Endothelial cell of umbilical vein (primary cell): ENCODE data around the gene KIAA0753. TPM values are rescaled to one million over a fixed set of nuclear protein-coding genes. Genes with fewer than 3 reads are reported as not detected.

Experiments
- BruUV-seq: library from RNA; stranded (reverse); fragments of 400-500 nt; replicated peaks from 2 replicates; lab custom pipeline; 2021; lab: Mats Ljungman, UMichigan
- CTCF ChIA-PET: fragments of 300-600, 350-600 bp; sonication (Branson Sonifier 250); formaldehyde crosslinking; loops from one replicate; lab custom pipeline; 2021; ENCODE audit warnings: antibody characterized with exemption, inconsistent platforms; lab: Charles Lee
- POLR2A ChIA-PET: fragments of 300-600, 350-600 bp; sonication (Branson Sonifier 250); formaldehyde crosslinking; loops from one replicate; lab custom pipeline; 2021; ENCODE audit warnings: antibody characterized with exemption, inconsistent platforms; lab: Charles Lee
- DNase-seq: peaks from one replicate; pipeline ENCODE4 v3.0.0-alpha.2; 2011; ENCODE audit warnings: low read depth, low spot score
- FAIRE-seq: peaks from 2 replicates; lab custom pipeline; 2011; peaks lifted over from hg19 to GRCh38; lab: Jason Lieb, UNC
- H2AFZ ChIP-seq: 2 replicates; pipeline ENCODE4 v1.6.0; 2012; ENCODE audit warnings: low read depth, low read length, control low read depth, inconsistent platforms
- H3K27ac ChIP-seq: 2 replicates; pipeline ENCODE4 v1.5.1; 2011; ENCODE audit warnings: low read depth, mild to moderate bottlenecking, control low read depth, low read length, moderate library complexity; ENCODE audit not compliant: insufficient read depth
- H3K27me3 ChIP-seq, 2 experiments: 2 replicates each; pipeline versions ENCODE4 v1.6.0 to v1.6.1; 2011; ENCODE audit warnings: low read length in 2 of 2, mixed read lengths in 1 of 2; ENCODE audit not compliant: control insufficient read depth in 2 of 2, insufficient read depth in 2 of 2
- H3K36me3 ChIP-seq, 2 experiments: 2 replicates in 1 of 2; 3 replicates in 1 of 2; pipeline ENCODE4 v1.5.1; 2011; ENCODE audit warnings: low read length in 2 of 2, mild to moderate bottlenecking in 1 of 2, moderate library complexity in 1 of 2; ENCODE audit not compliant: control insufficient read depth in 2 of 2, insufficient read depth in 2 of 2; ENCODE audit errors: extremely low read depth in 1 of 2
- H3K4me1 ChIP-seq: 3 replicates; pipeline ENCODE4 v1.5.1; 2011; ENCODE audit warnings: mild to moderate bottlenecking, low read length; ENCODE audit not compliant: control insufficient read depth, insufficient read depth; ENCODE audit errors: extremely low read depth
- H3K4me2 ChIP-seq: 2 replicates; pipeline ENCODE4 v1.6.1; 2011; ENCODE audit warnings: low read length, control low read depth, mixed read lengths; ENCODE audit not compliant: insufficient read depth
- H3K4me3 ChIP-seq, 3 experiments: fragments of 200-600 bp in 1 of 3; sonication (generic), shearing (Covaris generic) in 1 of 3; replicated peaks in 1 of 3; 2 replicates each; pipeline ENCODE4 v1.5.1; 2011 to 2016; ENCODE audit warnings: control low read depth in 3 of 3, low read length in 3 of 3, mild to moderate bottlenecking in 2 of 3, inconsistent platforms in 1 of 3, low read depth in 1 of 3, moderate library complexity in 1 of 3; ENCODE audit not compliant: insufficient read depth in 1 of 3
- H3K79me2 ChIP-seq: 2 replicates; pipeline ENCODE4 v1.6.0; 2012; ENCODE audit warnings: low read length, inconsistent platforms; ENCODE audit not compliant: control insufficient read depth, insufficient read depth
- H3K9ac ChIP-seq: replicated peaks from 2 replicates; pipeline ENCODE3; 2011; ENCODE audit warnings: low read length, control low read depth; ENCODE audit not compliant: insufficient read depth; ENCODE audit errors: extremely low read depth
- H3K9me1 ChIP-seq: replicated peaks from 3 replicates; pipeline ENCODE4 v1.6.0; 2011; ENCODE audit warnings: mild to moderate bottlenecking, low read length; ENCODE audit not compliant: control insufficient read depth, insufficient read depth; ENCODE audit errors: extremely low read depth
- H3K9me3 ChIP-seq: replicated peaks from 2 replicates; pipeline ENCODE4 v1.5.1; 2012; ENCODE audit warnings: low read length, inconsistent platforms; ENCODE audit not compliant: control insufficient read depth, insufficient read depth
- H4K20me1 ChIP-seq: replicated peaks from 2 replicates; pipeline ENCODE3; 2011; ENCODE audit warnings: mild to moderate bottlenecking, low read length; ENCODE audit not compliant: control insufficient read depth, insufficient read depth; ENCODE audit errors: extremely low read depth
- CTCF ChIP-seq, 2 donors: IDR thresholded peaks; 1 replicate in 1 of 2; 2 replicates in 1 of 2; pipeline ENCODE4 v1.5.1; 2011; ENCODE audit warnings: low read length in 2 of 2, mild to moderate bottlenecking in 2 of 2, moderate library complexity in 2 of 2, control low read depth in 1 of 2, inconsistent platforms in 1 of 2, low read depth in 1 of 2; ENCODE audit not compliant: insufficient read depth in 1 of 2; ENCODE audit errors: extremely low read depth in 1 of 2
- EZH2 ChIP-seq: IDR thresholded peaks from 2 replicates; pipeline ENCODE4 v1.6.1; 2012; ENCODE audit warnings: borderline replicate concordance, low read depth, mild to moderate bottlenecking, moderate library complexity, low read length, inconsistent platforms; ENCODE audit not compliant: severe bottlenecking
- FOS ChIP-seq: IDR thresholded peaks from 2 replicates; pipeline ENCODE4 v1.6.1; 2011; ENCODE audit warnings: mild to moderate bottlenecking, low read length, moderate library complexity, borderline replicate concordance; ENCODE audit not compliant: insufficient read depth
- GATA2 ChIP-seq: IDR thresholded peaks from 2 replicates; pipeline ENCODE4 v1.7.0; 2011; ENCODE audit warnings: low read depth, mild to moderate bottlenecking, moderate library complexity, mixed read lengths, low read length; ENCODE audit not compliant: insufficient read length, insufficient read depth
- JUN ChIP-seq: IDR thresholded peaks from 2 replicates; pipeline ENCODE4 v1.6.1; 2011; ENCODE audit warnings: borderline replicate concordance, low read depth; ENCODE audit not compliant: insufficient read length, insufficient read depth
- MAX ChIP-seq: IDR thresholded peaks from 2 replicates; pipeline ENCODE4 v1.6.1; 2011; ENCODE audit not compliant: insufficient read depth, insufficient read length
- POLR2A ChIP-seq: IDR thresholded peaks from 2 replicates; pipeline ENCODE4 v1.6.1; 2012; ENCODE audit warnings: low read depth, mild to moderate bottlenecking, control low read depth, low read length
- dilution Hi-C: fragments of 300-500 bp; cut with MboI; formaldehyde crosslinking; loops from one replicate; pipeline ENCODE4 v1.15.0; 2019; ENCODE audit warnings: low sequenced_read_pairs; ENCODE audit not compliant: extremely low pct_ligation_motif_present
- intact Hi-C: fragments of 100-400 bp; cut with micrococcal nuclease; formaldehyde crosslinking; loops from one replicate; pipeline ENCODE4 v1.10.0; 2022
- polyA plus RNA-seq, 4 experiments: library from polyadenylated mRNA; depleted of rRNA in 3 of 4; stranded (reverse) in 3 of 4; unstranded in 1 of 4; fragments of >200 nt; gene quantifications; 2 replicates each; pipeline versions ENCODE4 v1.2.1 to v1.2.3, GENCODE V29; 2011 to 2012; ENCODE audit warnings: missing spikeins in 1 of 4
- total RNA-seq: library from RNA; stranded (reverse); gene quantifications from 2 replicates; pipeline ENCODE4 v1.2.3, GENCODE V29; 2021

KIAA0753 gene
- total and polyA plus RNA-seq, 2 donors (not counting 3 experiments of a cell fraction or from before 2014, with no cell fraction given), result 5.3 to 23.9 TPM

- intact Hi-C loops, result no loop called here
- H3K9me1 ChIP-seq, result no peaks in the 10 kb centered on the region
- no peak overlapping the region for H3K4me3 ChIP-seq
- peaks cover 2% of the 10 kb centered on the region for H3K79me2 ChIP-seq
- no peaks in the 10 kb centered on the region for H3K9me3 ChIP-seq
- DNase-seq, result no peak
- H3K27ac ChIP-seq, result no peak overlapping the region
- CTCF ChIA-PET, result interaction anchor here (1.2 kb wide), 1 partner anchor 13 kb away, joined by 4 read pairs; no protein-coding TSS in a partner anchor
- no peaks in the 10 kb centered on the region for H3K27me3 ChIP-seq
- TF ChIP-seq JUN (no peak), EZH2 (no peak), FOS (no peak), GATA2 (no peak)
- H3K36me3 ChIP-seq, result peaks cover 24 to 26% of the 10 kb centered on the region in 2 experiments
- no peak for FAIRE-seq
- H2AFZ ChIP-seq, result no peak overlapping the region
- no peaks in the 10 kb centered on the region for H4K20me1 ChIP-seq
- dilution Hi-C loops, result no loop called here
- H3K4me2 ChIP-seq, result no peak overlapping the region
- no peak overlapping the region for H3K9ac ChIP-seq
- POLR2A ChIA-PET, result no interaction called here
- H3K4me1 ChIP-seq, result no peaks in the 10 kb centered on the region
- no TSS peak for BruUV-seq
Observed at GRCh38 chr17:6611231-6611630, 29.3 kb downstream of the KIAA0753 start.

GRCh38 chr17:6610011-6610410 is 30.5 kb downstream of the KIAA0753 start:
- no peak overlapping the region for H3K27ac ChIP-seq
- peaks cover 26 to 29% of the 10 kb centered on the region in 2 experiments for H3K36me3 ChIP-seq
- DNase-seq (no peak), FAIRE-seq (no peak)
- H3K4me2 ChIP-seq, result no peak overlapping the region
- H3K9me3 ChIP-seq, result no peaks in the 10 kb centered on the region
- no TSS peak for BruUV-seq
- no peaks in the 10 kb centered on the region for H3K27me3 ChIP-seq
- ChIA-PET POLR2A (no interaction called here), CTCF (interaction anchor here (0.6 to 1.5 kb wide), 2 partner anchors 14 to 1114 kb away, joined by 3 read pairs; no protein-coding TSS in a partner anchor)
- H3K9ac ChIP-seq, result no peak overlapping the region
- no peaks in the 10 kb centered on the region for H3K9me1 ChIP-seq
- peaks cover 2% of the 10 kb centered on the region for H3K79me2 ChIP-seq
- no peak overlapping the region for H2AFZ ChIP-seq
- intact Hi-C loops, result no loop called here
- H4K20me1 ChIP-seq, result no peaks in the 10 kb centered on the region
- H3K4me1 ChIP-seq, result no peaks in the 10 kb centered on the region
- TF ChIP-seq FOS, result no peak
- TF ChIP-seq MAX, result no peak
- TF ChIP-seq POLR2A, result no peak
- no peak for TF ChIP-seq CTCF (IDR thresholded peaks at IDR 0.05; ENCODE audit: extremely low read depth in 1 of 2, insufficient read depth in 1 of 2, low read depth in 1 of 2, low read length in 2 of 2)
- no peak for TF ChIP-seq GATA2
- TF ChIP-seq EZH2, result no peak
- no peak for TF ChIP-seq JUN
- dilution Hi-C loops, result no loop called here
- H3K4me3 ChIP-seq, result no peak overlapping the region
